Erythroblast (primary cell): Measurements from ENCODE around the gene IL1R1.

Experiments used
- DNase-seq, 2 experiments: peaks; one replicate each; lab custom pipeline; 2025; lab: John Stamatoyannopoulos, UW
- GATA1 ChIP-seq: IDR thresholded peaks from 2 replicates; pipeline ENCODE4 v1.6.1; 2011; ENCODE audit warnings: low read depth, mild to moderate bottlenecking, control low read depth, low read length, moderate library complexity
- POLR2A ChIP-seq: IDR thresholded peaks from 2 replicates; pipeline ENCODE4 v1.6.1; 2011; ENCODE audit warnings: mild to moderate bottlenecking, low read length

Gene IL1R1

GRCh38 chr2:102200539-102200938 lies 58.0 kb downstream of the IL1R1 start:
- TF ChIP-seq GATA1 (no peak), POLR2A (no peak)
- no peak for DNase-seq

GRCh38 chr2:102204638-102205037 lies 62.1 kb downstream of the IL1R1 start:
- DNase-seq, result no peak
- TF ChIP-seq GATA1, result no peak
- no peak for TF ChIP-seq POLR2A

- no peak for DNase-seq
- no peak for TF ChIP-seq GATA1
- no peak for TF ChIP-seq POLR2A
These were observed 64.3 kb downstream of the IL1R1 start for GRCh38 chr2:102206666-102207341.

- TF ChIP-seq GATA1 (no peak), POLR2A (no peak)
- DNase-seq, result no peak
These were observed 66.2 kb downstream of the IL1R1 start for GRCh38 chr2:102208774-102209173.

GRCh38 chr2:102209474-102209873 lies 66.9 kb downstream of the IL1R1 start:
- TF ChIP-seq POLR2A (no peak), GATA1 (no peak)
- DNase-seq, result no peak

- TF ChIP-seq GATA1 (no peak), POLR2A (no peak)
- no peak for DNase-seq
These were observed 74.5 kb downstream of the IL1R1 start for GRCh38 chr2:102217032-102217431.

GRCh38 chr2:102224824-102225739 lies 82.5 kb downstream of the IL1R1 start:
- TF ChIP-seq POLR2A (no peak), GATA1 (no peak)
- DNase-seq, result no peak

- DNase-seq, result no peak
- no peak for TF ChIP-seq POLR2A
- TF ChIP-seq GATA1, result no peak
These were observed 83.6 kb downstream of the IL1R1 start for GRCh38 chr2:102226171-102226570.

- DNase-seq, result no peak
- TF ChIP-seq POLR2A, result no peak
- TF ChIP-seq GATA1, result no peak
These were observed 84.3 kb downstream of the IL1R1 start for GRCh38 chr2:102226612-102227391.

GRCh38 chr2:102229141-102229769 lies 86.7 kb downstream of the IL1R1 start:
- TF ChIP-seq POLR2A (no peak), GATA1 (no peak)
- no peak for DNase-seq
